ENCODE data around the gene TRIM13.
A peak's percentile ranks its signal among the peaks of the same experiment; 100 is the strongest.

Gene TRIM13

DNA sequence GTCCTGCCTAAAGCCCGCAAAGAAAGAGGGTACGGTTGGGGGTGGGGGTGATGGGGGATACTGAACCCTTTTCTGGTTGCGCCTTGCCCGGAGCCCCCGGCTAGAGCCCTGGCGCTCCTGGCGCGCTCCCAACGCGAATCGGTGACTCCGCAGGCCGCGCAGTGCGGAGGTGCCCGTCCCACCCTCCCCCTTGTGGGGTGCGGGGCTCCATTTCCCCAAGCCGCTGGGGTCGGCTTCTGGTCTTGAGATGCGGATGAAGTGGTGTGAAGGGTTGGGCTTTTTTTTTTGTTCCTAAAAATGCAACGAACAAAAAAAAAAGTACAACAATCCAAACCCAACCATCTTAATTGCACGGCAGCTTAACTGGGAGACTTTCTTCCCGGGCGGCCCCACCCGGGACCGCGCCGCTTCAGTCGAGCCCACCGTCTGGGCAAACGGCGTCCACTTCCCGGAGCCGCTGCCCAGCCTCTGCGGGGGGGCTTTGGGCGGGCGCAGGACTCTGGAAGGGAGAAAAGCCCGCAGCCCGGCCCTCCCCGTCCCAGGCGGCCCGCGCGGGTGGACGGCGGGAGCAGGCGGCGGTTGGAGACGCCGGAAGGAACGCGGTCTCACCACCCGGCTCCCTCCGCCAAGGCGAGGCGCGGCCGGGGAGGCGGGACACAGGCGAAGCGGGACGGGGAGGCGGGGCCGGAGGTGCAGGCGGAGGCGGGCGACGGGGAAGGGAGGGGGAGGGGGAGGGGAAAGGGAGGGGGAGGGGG lies 504 bp upstream of the TRIM13 start:
- DNase-seq (ENCODE audit: low read depth), result peak; percentile 83

DNA sequence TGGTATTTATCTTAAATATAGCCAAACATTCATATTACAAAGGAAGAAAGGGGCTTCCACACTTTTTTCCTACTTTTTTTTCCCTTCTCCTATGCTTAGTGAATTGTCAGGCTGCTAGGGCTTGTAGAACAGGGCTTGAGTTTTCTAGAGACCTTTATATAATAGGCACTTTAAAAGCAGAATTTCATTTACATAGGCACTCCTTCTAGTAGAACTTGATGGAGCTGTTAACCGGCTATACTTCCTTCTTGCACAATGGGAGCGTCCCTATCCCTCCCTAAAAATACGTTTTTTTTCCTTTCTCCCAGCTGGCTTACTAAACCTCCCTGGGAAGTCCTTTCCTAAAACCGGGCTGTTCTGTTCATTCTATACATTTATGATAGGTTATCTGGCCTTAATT lies 1.1 kb downstream of the TRIM13 start:
- no peak for DNase-seq (ENCODE audit: low read depth)

DNA sequence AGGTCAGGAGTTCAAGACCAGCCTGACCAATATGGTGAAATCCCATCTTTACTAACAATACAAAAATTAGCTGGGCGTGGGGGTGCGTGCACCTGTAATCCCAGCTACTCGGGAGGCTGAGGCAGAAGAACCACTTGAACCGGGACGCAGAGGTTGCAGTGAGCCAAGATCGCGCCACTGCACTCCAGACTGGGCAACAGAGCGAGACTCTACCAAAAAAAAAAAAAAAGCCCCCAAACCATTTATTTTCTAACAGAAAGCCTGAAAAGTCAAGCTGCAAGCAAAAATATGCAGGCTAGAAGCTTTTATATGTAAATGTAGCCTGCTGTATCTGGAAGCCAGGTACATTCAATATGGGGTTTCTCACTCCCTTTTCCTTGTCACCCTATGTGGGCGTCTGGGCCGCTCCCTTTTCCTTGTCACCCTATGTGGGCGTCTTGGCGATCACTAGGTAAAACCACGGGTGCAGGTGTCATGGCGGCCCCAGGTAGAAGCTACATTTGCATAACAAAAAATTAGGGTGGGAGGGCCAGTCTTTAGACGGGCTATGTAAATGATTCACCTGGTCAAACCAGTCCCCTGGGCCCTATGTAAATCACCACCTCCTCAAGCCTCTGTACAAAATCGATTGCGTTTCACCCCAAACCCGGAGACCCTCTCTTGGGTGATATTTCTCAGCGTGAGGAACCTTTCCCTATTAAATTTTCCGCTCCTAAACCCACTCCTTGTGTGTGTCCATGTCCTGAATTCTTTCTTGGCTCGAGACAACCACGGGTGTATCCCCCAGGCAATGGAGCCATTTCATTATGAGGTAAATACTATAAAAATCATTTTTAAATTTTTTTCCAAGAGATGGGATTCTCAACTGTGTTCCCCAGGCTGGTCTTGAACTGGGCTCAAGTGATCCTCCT lies 2.1 kb downstream of the TRIM13 start:
- DNase-seq (ENCODE audit: low read depth), result no peak

DNA sequence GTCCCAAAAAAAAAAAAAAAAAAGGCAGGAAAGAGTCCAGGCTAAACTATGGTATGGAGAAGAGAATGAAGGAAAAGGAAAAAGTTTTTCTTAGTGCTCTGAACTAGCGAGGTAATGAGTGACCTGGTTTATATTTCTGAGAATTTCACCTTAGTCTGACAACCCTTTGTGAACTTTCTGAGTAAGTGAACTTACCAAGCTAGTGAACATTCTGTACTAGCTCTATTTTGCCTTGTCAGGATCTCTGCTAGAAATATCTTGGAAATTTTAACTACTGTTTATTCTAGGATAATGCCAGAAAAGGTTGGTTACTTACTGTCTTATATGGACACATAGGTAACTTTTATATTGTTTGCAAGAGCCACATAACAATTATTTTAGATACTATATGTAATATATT lies 4.4 kb downstream of the TRIM13 start:
- DNase-seq (ENCODE audit: low read depth), result no peak

DNA sequence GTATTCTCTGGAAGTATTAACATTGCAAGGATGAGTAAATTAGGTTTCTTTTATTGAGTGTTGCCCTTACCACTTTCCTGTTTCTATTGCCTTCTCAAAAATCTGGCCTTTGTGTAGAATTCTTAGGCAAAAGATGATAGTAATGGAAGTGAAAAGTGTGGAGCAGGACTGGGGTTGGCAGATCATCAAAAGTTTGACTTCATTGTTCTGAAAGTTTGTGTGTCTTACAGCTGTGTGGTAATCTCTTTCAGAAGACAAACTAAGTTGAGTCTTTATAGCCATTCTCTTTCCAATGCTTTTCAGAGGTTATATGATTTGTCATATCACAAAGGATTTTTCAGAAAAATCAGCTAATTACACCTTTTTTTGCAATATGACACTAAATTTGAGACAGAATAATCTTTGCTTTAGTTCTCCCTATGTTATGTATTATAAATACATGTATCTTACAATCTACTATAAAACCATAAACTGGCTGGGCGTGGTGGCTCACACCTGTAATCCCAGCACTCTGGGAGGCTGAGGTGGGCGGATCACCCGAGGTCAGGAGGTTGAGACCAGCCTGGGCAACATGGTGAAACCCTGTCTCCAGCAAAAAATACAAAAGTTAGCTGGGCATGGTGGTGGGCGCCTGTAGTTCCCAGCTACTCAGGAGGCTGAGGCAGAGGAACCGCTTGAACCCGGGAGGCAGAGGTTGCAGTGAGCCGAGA lies 9.7 kb downstream of the TRIM13 start:
- DNase-seq (ENCODE audit: low read depth), result no peak

DNA sequence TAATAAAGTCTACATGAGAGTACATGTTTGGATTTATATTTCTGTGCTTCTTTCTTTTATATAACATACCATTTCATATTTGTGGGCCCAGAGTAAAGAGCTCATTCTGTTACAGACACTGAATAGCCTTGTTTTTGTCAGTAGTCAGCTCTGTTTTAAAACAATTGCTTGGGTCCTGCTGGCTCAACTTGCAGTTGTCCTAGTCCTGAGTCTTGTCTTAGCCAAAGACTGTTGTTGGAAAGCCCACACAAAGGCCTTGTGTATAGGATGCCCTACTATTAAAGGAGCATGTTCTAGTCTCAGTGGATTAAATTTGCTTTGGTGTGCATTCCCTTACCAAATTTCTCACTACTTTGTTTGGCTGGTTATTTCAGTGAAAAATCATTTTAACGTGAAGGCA lies 14.6 kb downstream of the TRIM13 start:
- DNase-seq (ENCODE audit: low read depth), result no peak

DNA sequence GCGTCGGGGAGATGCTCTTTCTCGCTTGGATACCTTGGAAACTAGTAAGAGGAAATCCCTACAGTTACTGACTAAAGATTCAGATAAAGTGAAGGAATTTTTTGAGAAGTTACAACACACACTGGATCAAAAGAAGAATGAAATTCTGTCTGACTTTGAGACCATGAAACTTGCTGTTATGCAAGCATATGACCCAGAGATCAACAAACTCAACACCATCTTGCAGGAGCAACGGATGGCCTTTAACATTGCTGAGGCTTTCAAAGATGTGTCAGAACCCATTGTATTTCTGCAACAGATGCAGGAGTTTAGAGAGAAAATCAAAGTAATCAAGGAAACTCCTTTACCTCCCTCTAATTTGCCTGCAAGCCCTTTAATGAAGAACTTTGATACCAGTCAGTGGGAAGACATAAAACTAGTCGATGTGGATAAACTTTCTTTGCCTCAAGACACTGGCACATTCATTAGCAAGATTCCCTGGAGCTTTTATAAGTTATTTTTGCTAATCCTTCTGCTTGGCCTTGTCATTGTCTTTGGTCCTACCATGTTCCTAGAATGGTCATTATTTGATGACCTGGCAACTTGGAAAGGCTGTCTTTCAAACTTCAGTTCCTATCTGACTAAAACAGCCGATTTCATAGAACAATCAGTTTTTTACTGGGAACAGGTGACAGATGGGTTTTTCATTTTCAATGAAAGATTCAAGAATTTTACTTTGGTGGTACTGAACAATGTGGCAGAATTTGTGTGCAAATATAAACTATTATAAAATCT lies 15.7 kb downstream of the TRIM13 start:
- DNase-seq (ENCODE audit: low read depth), result no peak

DNA sequence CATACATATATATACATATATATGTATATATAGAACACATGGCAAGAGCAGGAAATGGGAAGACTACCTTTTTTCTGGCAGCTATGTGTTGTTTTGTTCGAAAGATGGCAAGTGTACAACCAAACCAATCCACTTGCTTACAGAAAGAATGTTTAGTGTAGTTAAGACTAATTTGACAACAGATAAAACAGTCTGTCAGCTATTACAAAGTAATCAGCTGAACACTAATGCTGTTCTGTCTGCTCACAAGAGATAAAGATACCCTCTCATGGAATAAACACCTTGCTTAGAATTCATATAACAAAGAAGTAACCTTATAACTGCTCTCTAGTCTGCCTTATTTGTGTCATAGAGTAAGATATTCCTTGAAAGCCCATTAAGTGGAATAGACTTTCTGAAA lies 17.5 kb downstream of the TRIM13 start:
- DNase-seq (ENCODE audit: low read depth), result no peak

DNA sequence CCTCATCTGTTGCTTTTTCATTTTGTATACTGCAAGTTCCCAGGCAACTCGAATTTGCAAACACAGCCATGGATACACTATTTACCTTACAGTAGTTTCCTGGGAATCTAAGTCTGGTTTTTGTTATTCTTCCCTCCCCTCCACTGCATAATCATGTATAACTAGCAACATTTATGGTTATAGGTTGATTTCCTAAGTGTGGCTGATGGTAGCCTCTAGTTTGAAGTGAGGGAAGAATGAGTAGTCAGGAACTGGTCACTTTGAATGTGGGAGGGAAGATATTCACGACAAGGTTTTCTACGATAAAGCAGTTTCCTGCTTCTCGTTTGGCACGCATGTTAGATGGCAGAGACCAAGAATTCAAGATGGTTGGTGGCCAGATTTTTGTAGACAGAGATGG lies 18.4 kb downstream of the TRIM13 start, which contains the start of gene KCNRG:
Gene KCNRG, plus strand, starts transcription at position 187 of the 400 bp plus-strand sequence. Its CDS starts 50 bp downstream, at position 237.
- DNase-seq (ENCODE audit: low read depth), result peak; percentile 36

DNA sequence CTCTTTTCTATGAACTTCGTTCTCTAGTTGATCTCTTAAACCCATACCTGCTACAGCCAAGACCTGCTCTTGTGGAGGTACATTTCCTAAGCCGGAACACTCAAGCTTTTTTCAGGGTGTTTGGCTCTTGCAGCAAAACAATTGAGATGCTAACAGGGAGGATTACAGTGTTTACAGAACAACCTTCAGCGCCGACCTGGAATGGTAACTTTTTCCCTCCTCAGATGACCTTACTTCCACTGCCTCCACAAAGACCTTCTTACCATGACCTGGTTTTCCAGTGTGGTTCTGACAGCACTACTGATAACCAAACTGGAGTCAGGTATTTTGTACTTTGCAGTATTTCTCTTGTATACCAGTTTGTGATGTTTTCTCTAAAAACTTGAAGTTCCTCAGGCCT lies 18.9 kb downstream of the TRIM13 start:
- no peak for DNase-seq (ENCODE audit: low read depth)

DNA sequence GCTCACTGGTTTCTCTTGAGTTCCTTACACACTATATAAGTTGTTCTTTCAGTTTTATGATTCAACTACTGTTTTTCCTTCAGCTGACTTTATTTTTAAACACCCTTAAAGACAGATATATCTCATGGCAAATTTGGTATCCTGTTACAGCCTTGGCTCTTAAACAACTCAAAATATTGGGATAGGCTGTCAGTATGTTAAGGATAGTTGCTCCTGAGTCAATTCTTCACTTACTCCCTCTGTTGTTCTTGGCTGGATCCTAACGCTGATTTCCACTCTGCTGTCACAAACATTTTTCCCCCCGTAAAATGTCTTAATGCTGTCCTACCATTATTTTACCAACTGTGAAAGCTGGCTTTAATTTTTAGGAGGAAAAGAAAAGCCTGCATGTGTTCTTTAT lies 19.6 kb downstream of the TRIM13 start:
- peak; percentile 60 for DNase-seq (ENCODE audit: low read depth)

DNA sequence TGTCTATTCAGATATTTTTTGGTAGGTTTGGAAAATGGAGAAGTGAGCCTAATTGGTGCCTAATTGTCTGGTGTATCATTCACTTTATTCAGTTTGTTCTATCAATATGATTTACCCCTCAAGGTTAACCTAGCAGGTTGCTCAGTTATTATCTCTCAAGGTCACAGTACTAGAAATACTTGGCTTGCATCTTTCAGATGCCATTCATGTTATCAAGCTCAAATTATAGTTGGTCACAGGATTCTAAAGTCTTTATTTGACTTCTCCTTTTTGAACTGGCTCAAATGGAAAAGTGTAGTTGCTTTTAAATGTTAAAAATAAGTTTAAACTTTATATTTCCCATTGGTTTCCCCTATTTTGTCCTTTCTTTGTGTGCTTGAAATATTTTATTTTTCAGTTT lies 21.0 kb downstream of the TRIM13 start:
- no peak for DNase-seq (ENCODE audit: low read depth)

DNA sequence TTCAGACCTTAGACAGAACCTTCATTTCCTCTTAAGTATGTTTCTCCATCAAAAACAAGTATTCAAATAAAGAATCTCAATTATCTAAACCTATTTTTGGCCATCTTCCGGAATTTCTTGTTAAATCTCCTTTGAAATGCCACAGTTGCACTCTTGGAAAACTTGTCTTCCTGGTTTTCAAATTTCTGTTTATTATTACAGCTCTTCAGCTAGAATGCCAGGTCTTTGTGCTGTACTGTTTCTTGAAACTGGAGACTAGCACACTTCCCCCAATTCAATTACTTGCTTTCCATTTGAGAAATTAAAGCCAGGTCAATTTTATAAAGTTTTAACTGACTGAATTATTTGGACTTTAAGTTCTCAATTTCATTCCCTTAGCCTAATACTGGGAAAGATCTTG lies 28.6 kb downstream of the TRIM13 start:
- DNase-seq (ENCODE audit: low read depth), result no peak

DNA sequence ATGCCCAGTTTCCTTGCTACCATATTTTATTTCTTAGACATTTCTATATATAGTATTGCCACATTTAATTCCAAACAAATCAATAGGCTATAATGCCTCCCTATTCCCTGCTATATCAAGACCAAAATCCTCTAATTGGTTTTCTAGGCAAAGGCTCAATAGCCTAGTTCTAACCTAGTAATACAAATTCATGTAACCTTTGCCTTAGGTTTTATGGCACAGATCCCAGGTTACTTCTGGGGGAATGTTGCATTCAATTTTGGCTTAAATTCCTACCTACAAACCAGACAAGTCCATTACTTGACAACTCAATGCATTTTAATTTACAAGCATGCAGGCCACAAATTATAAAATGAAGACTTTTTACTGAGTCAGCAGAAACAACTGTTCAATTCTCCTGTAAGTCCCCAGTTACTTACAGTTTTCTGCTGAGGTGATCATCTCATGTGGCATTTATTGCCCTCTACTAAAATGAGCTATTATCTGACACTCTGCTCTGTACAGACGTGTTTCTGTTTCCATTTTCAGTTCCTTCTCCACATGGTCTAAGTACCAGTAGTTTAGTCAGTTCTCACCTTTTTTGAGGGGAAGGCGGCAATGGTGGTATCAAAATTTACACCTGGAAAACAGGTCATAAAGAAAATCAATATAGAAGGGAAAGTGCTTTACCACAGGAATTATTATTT lies 30.1 kb downstream of the TRIM13 start:
- DNase-seq (ENCODE audit: low read depth), result no peak

DNA sequence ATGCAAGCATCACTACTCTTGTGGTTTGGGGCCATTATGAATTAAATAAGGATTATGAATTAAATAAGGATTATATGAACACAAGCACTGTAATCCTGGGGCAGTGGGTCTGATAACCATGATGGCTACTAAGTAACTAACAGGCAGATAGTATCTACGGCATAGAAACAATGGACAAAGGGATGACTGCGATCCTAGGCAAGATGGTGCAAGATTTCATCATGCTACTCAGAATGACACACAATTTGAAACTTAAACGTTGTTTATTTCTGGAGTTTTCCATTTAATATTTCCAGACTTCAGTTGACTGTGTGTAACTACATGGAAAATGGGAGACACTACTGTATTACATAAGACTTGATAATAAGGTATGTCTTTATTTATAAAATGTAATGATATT lies 33.5 kb downstream of the TRIM13 start:
- no peak for DNase-seq (ENCODE audit: low read depth)

DNA sequence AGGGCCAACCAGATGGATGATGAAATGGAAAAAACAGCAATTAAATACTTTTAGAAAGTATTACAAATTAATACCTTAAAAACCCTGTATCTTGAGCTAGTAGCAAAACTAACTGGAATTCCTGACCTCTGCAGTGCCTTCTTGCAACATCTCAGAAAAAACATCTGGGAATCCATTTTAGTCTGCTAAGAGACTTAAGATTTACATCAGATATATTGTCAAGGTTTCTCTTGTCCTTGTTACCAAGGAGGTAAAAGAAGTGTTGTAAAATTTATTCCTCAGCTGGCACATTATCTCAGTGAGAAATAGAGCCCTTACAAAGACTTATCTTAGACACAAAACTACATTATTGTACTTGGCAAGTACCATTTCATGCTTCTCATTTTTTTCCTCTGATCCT lies 36.9 kb downstream of the TRIM13 start:
- DNase-seq (ENCODE audit: low read depth), result no peak

DNA sequence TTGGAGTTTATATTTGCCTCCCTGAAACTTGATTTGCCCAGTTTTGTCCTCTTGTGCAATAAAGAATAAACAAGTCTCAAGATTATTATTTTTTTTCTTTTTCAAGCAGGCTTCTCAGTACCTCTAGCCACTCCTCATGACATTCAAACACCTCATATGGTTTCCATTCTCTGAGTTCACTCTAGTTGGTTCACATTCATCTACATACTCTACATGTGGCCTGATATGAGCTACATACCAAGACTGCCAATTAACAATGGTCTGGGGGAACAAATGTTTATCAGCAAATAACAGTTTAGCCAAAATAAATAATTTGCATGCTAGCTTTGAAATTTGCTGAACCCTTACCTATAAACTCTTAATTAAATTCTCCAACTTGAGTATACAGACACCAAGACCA lies 40.9 kb downstream of the TRIM13 start:
- no peak for DNase-seq (ENCODE audit: low read depth)

DNA sequence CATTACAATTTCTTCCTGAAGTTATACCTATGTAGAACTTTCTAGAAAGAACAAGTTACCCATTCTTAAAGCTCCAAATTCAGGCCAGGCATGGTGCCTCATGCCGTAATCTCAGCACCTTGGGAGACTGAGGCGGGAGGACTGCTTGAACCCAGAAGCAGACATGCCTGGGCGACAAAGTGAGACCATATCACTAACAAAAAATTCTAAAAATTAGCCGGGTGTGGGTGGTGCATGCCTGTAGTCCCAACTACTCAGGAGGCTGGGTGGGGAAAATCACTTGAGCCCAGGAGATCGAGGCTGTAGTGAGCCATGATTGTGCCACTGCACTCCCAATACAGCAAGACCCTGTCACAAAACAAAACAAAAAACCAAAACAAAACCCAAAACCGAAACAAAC lies 41.4 kb downstream of the TRIM13 start:
- DNase-seq (ENCODE audit: low read depth), result no peak

DNA sequence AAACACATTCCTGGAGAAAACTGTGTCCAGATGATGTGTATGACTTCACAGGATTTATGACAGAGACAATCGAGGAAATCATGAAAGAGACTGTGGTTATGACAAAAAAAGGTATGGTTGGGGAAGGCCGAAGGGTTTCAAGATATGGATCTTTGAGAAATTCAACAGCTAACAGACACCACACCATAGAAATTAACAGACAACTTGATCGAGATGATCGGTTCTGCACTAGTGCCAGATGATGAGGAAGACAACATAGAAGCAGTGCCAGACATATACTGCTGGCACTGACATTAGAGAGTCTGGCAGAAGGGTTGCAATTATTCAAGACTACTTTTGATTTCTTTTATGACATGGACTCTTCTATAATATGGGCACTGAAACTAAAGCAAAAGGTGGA lies 55.6 kb downstream of the TRIM13 start:
- DNase-seq (ENCODE audit: low read depth), result no peak

DNA sequence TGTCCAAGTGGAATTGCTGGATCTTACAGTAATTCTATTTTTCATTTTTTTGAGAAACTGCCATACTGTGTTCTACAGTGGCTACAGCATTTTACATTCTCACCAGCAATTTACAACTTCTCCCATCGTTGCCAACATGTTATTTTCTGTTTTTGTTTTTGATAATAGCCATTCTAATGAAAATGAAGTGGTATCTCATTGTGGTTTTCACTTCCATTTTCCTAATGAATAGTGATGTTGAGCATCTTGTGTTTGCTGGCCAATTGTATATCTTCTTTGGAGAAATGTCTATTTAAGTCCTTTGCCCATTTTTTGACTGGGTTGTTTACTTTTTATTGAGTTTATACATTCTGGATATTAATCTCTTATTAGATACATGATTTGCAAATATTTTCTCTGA lies 57.0 kb downstream of the TRIM13 start:
- no peak for DNase-seq (ENCODE audit: low read depth)

DNA sequence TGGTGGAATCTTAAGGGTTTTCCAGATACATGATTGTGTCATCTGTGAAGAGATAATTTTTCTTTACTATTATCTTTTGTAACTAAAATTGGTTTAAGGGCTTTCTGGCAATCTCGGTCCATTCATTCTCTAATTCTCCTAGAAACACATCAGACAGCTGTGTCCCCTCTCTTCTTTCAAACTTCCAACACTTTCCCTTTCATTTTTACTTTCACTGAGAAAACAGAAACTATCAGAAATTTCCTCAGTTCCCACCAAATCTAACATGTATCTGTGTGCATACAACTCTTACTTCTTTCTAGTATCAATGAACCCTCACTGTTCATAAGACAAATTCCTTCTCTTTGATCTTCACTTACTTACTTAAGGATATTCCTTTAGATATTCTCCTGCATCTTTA lies 58.6 kb downstream of the TRIM13 start:
- DNase-seq (ENCODE audit: low read depth), result no peak
